NCI-H1092 treated with DMSO at 0.1 percent for 48 hours (cell line): ENCODE results near the gene RELB.

Experiments
- DNase-seq: peaks from one replicate; lab custom pipeline; 2025; lab: John Stamatoyannopoulos, UW

Gene RELB

DNA sequence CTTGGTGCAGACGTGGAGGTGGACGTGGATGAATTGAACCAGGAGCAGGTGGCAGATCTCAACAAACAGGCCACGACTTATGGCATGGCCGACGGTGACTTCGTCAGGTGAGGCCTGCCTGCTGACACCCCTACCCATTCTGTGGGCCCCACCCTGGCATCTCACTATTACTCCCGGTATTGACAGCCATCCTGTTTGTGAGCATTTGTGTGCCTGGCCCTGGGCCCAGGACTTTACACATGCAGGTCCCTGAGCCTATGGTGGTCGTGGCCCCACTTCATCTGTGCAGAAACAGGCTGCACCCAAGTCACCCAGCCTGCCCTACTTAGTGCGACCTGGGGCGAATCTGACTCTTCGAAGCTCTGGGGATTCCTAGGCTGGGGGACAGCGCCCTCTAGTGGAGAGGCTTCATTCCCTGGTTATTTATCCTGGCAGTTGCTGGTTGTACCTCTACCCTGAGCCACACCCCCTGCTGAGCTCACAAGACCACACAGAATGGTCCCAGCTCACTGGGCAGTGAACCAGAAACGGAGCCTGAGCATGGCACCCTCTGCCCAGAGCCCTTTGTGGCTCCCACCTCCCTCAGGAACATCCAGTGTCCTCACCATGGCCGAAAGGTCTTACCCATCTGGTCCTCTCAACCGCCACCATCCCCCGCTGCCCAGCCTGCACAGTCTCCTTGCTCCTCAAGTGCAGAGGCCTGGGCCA is 58.1 kb downstream of the RELB start:
- DNase-seq = no peak

GRCh38 chr19:45061965-45062364 is 60.7 kb downstream of the RELB start:
- DNase-seq = no peak

GRCh38 chr19:45063851-45064801 is 62.9 kb downstream of the RELB start:
- no peak for DNase-seq

DNA sequence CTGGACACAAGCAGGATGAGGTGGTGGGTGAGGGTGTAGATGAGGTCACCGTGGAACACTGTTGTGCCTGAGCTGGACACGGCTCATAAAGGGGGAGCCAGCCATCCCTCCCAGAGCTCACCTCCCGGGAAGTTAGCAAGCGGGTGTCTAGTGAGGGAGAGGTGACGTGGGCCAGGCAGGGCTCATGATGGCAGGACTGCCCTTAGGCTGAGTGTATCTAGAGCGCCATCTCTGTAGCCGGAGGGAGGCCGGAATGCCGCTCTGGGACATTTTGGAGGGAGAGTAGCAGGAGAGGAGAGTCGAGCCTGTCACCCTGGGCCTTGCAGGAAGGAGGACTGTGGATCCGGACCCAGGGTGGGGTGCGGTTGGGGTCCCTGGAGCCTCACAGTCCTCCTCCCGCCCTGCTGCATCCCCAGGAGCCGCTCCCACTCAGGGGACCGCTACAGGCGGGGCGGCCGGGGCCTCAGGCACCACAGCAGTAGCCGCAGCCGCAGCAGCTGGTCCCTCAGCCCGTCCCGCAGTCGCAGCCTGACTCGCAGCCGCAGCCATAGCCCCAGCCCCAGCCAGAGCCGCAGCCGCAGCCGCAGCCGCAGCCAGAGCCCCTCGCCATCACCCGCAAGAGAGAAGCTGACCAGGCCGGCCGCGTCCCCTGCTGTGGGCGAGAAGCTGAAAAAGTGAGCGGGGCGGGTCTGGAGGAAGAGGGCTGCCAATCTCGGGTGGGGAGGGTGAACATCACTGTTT is 65.8 kb downstream of the RELB start:
- no peak for DNase-seq

GRCh38 chr19:45068041-45068440 is 66.8 kb downstream of the RELB start:
- DNase-seq = no peak

DNA sequence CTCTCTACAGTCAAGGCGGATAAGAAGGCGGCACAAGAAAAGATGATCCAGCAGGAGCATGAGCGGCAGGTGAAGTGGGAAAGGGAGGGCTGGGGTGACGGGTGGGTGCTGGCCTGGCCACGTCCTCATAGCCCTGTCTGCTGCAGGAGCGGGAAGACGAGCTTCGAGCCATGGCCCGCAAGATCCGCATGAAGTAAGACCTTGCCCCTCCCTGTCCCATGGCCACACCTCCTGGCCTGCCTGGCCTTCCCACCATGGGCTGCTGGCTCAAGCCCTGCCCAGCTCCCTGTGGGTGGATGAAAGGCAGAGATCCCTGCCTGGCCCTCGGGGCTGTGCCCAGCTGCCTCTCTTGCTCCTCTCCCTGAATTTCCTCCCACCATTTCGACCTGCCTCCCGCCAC is 67.8 kb downstream of the RELB start:
- DNase-seq = no peak

GRCh38 chr19:45070214-45070613 is 69.0 kb downstream of the RELB start:
- DNase-seq = no peak

GRCh38 chr19:45070861-45071544 is 69.7 kb downstream of the RELB start:
- DNase-seq = no peak

GRCh38 chr19:45071545-45071938 is 70.3 kb downstream of the RELB start:
- no peak for DNase-seq

DNA sequence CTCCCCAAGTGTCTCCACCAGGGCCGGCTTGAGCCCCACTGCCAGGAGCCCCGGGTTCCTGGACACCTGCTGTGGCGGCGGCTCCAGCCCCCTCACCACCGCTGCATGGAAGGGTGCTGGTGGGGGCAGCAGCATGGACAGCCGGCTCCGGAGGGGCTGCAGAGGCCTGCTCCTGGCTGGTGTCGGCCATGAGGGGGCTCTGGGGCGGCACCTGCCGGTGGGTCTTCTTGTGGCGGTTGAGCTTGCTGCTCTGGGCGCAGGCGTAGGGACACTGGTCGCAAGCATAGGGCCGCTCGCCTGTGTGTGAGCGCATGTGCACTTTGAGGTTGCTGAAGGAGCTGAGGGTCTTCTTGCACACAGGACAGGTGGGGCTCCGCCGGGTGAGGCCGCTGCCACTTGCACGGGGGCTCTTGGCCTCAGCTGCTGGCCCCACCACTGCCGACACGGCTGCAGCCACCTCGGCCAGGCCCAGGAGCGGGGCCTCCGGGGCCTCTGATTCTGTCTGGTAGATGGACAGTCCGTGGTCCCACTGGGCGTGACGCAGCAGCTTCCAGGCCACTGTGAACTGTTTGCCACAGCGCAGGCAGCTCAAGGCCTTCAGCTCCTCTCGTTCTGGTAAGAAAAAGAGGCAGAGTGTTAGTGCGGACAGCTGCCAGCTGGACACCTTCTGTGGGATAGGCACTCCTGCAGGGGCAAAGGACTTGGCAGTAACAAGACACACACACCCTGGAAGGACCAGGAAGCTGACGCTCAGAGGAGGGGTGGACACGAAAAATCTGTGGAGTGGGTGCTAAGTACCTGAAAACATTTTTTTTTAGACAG is 70.9 kb downstream of the RELB start:
- DNase-seq = no peak

DNA sequence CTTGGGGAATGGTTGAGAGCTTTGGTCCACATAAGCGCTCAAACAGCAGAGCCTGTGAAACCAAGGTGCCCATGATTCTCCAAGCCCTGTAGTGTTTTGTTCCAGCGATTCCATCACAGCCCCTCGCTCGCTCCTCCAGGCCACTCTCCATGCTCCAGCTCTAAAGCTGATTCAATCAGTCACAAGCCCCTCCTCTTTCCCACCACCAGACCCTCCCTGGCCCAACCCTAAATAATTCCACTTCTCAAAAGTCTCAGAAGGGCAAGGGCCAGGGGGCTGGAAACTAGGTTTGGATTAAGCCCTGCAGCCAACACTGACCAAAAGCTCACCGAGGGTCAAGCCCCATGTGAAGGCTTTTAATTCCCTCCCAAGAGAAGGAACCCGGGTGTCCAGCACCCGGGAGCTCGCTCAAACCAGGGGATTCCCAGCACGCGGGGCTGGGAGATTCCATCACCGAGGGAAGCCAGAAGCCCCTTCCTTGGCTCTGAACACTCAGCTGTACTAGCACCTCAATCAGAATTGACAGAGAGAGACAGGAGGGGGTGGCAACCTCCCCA is 73.6 kb downstream of the RELB start:
- no peak for DNase-seq

DNA sequence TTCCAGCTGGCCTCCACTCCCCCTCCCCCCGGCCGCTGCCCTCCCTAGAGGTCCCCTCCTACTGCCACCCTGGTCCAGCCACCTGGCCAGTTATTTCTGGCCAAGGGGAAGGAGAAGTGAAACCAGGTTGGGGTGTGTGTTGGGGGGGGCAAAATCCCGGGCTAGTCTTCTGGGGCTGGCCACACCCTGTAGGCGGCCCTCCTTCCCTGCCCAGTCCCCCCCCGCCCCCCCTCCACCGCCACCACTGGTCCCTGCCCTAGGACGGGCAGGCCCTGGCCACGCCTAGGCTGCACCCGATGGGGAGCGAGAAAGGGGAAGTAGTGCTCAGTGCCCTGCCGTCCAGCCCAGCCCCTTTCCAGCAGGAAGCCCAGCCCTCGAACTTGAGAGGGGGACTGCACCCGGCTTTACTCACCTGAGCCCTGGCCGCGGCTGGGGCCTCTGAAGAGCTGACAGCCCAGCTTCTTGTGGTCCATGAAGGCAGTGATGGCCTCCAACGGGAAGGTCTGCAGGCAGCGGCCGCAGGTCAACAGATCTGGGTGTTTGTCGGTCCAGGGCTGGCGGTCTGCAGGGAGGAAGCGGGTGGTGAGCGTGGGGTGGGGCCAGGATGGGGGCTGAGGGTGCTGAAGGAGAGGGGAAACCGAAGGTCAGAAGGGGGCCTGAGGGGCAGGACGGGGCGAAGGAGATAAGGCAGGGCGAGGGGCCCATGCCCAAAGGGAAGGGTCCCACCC is 74.2 kb downstream of the RELB start:
- DNase-seq = no peak

DNA sequence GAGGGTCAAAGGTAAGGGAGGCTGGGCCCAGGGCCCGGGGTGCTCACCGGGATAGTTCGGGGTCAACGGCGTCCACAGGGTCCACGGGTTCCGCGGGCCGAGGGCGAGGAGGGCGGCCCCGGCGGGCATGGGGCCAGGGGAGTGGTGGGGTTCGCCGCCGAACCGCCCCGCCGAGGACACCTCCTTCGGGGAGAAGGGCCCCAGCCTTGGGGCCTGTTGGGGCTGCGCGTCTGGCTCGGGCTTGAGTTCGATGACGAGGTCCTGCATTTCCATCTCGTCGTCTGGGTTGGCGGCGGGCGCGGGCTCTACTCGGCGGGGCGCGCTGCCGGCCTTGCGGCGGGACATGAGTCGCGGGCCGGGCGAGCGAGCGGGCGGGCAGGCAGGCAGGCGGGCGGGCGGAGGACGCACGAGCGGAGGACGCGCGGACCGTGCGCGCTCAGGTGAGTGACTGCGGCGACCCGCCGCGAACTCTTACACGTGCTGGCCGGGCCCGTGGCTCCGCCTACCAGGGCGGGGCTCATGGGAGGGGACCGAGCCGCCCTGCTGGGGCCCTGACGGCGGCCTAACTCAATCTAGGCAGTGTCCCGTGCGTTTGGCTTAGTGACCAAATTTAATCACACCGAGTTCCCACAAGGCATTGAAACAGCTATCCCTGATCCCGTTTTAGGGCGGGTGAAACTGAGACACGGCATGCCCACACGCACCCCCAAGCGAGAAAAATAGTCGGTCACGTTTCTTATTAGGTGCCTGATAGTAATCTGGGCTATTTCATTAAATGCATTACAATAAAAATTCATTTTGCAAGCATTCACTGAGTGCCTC is 75.0 kb downstream of the RELB start, which contains the start of gene ZNF296:
Gene ZNF296, minus strand, starts transcription at position 450 of the 822 bp plus-strand sequence. Its CDS starts 105 bp downstream, at position 345.
- DNase-seq = no peak

DNA sequence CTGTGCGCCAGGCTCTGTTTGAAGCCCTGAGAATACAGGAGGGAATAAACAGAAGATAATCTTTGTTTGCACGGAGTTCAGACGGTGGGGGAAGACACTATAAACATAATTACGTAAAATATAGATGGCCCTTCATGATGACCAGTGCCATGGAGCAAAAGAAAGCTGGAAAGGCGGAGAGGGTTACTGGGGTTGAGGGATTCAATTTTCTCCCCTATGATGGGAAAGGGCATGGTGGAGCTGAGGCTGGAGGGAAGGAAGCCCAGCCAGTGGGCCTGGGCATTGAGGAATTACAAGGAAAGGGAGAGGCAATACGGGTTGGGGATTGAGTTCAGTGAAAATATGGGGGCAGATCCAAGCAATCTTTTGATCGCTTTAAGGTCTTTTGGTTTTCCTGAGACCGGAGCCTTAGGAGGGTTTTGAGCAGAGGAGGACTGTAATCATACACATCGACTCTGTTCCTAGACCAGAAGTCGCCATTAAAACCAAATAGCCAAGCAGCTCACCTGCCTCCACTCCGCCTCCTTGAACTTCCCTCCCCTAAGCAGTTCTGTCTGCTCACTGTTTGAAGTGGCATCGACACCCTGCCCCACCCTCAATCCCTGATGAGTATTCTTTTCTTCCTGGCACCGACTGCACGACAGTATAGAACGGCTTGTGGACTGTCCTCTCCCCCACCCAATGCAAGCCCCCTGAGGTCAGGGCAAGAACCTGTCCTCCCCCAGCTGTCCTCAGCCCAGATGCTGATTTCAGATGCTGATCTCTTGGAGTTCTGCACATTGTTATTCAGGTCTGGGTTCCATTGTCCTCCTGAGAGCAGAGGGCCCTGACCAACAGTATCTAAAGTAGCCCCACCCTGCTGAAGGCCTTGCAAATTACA is 75.8 kb downstream of the RELB start:
- DNase-seq = no peak

DNA sequence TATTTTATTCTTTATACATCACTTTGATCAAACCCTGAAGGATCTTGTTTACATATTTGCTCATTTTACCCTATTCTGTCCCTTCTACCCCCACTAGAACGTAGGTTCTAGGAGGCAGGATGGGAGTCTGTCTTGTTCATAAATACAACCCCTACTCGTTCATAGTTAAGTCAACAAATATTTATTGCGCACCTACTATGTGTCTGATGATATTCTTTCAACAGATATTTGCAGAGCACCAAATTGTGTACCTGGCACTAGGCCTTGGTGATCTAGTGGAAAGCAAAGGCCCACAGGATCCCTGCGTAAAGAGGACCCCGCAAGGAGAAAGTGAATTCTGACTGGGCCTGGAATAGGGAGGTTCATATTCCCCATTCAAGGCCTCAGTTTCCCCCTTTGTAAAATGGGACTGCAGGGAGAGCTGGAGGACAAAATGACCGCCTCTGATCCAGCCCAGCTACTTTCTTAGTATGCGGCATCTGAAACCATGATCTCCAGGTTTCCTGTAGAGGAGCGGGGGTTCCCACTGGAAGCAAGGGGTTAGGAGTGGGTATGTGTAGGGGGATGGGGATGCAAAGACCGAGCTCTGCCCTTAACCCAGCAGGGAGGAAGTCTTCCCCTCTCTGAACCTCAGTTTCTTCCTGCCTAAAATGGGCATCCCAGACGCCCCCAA is 77.3 kb downstream of the RELB start:
- no peak for DNase-seq

DNA sequence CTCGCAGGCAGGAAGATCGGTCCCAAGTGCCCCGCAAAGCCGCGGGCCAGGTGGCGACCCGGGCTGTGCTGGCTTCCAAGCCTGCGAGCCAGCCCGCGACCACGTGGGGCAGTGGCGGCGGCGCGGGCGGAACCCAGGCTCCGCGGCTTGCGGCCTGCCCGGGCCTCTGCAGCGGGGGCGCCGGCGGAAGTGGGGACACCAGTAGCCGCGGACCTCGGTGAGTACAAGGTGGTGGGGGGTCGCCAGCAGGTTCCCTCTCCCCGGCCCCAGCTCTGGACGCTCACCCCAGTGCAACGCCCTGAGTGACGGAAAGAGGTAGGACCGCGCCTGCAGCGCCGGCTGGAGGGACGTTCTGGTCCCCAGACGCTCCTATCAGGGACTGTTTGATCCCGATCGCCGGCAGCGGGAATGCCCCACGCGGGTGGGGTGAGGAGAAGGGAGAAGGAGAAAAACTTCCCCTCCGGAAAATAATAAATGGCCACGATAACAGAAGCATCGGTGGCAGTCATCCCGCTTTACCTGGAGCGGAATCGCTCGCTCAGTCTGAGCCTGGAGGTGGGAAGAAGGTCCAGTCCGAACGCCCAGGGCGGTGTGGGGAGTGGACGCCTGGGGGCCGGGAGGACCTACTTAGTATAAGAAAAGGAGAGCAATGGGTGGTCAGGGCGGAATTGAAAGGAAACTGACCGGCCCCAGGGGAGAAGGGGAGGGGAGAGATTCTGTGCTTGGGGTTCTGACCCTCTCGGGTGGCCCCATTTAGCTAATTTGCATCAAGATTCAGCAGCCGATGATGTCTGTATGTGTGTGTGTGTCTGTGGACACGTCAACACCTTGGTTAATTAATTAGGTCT is 78.0 kb downstream of the RELB start, which contains the start of gene GEMIN7:
Gene GEMIN7, plus strand, starts transcription at position 198 of the 848 bp plus-strand sequence. CDS start 10,855 bp downstream, outside the sequence.
- peak; percentile 53 for DNase-seq
